Measurements from ENCODE around the gene RAVER2.
"Not testable (repeated sequence)": the region's sequence is repeated elsewhere in the genome, so short reads cannot be mapped to it uniquely, and the experiment has no call there.

The RAVER2 gene

GRCh38 chr1:64817364-64817763 lies 72.5 kb downstream of the RAVER2 start:
- DNase-seq, result not testable (repeated sequence)

DNA sequence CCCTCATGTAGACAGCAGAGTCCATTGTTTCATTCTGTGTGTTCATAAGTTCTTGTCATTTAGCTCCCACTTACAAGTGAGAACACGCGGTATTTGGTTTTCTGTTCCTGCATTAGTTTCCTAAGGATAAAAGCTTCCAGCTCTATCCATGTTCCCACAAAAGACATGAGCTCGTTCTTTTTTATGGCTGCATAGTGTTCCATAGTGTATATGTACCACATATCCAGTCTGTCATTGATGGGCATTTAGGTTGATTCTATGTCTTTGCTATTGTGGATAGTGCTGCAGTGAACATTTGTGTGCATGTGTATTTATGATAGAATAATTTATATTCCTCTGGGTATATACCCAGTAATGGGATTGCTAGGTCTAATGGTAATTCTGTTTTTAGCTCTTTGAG lies 75.7 kb downstream of the RAVER2 start:
- DNase-seq, result not testable (repeated sequence)

DNA sequence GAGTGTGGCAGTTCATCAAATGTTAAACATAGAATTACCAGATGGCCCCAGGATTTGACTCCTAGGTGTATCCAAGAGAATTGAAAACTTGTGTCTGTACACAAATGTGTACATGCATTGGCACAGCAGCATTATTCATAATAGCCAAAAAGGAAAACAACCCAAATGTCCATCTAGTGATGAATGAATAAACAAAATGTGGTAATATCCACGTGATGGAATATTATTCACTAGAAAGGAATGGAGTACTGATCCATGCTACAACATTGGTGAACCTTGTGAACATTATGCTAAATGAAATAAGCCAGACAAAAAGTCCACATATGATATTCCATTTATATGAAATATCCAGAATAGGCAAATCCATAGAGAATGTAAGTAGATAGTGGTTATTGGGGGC lies 77.7 kb downstream of the RAVER2 start:
- DNase-seq, result no peak

DNA sequence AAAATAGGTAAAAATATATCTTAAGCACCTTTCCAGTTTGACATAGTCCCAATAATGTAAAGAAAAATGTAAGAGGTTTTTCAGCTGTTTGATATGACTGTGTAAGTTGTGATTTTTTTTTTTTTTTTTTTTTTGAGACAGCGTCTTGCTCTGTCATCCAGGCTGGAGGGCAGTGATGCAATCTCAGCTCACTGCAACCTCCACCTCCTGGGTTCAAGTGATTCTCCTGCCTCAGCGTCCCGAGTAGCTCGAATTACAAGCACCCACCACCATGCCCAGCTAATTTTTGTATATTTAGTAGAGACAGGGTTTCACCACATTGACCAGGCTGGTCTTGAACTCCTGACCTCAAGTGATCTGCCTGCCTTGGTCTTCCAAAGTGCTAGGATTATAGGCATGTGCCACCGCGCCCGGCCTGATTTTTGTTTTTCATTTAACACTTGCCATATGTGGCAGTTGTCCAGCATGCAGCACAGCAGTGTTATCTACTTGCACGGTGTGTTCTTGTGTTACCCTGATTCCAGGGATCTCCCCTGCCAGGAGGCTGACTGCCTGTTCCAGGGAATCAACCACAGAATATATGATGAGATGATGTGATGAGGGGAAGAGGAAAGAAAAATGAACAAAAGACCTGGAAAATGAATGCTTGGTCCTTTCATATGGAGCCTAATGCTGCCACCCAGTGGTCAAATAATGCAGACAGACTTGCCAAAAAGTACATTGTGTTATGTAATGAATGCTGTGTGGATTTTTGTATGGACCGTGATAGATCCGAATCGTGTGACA lies 79.0 kb downstream of the RAVER2 start:
- peak; percentile 56 to 76 for DNase-seq

GRCh38 chr1:64826991-64827390 lies 82.1 kb downstream of the RAVER2 start:
- peak in 1 of 2 donors; percentile 62 for DNase-seq

DNA sequence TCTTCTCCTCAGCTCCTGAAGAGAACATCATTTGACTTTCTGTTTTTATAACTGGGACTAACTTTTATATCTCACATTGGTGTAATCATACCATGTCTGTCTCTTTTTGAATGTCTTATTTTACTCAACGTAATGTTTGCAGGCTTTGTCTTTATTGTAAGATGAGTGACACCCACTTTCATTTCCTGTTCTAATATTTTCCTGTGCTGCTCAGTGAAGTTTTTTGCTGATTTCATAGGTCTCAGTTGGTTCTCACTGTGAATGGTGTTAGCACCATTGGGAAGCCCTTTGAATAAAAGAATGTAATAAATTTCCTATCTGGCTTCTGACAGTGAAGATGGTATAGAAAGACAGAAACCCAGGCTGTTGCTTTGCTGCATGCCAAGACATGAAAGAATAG lies 84.0 kb downstream of the RAVER2 start:
- DNase-seq, result peak in 1 of 2 donors; percentile 16

- DNase-seq, result no peak
Observed at GRCh38 chr1:64829411-64830029, 84.6 kb downstream of the RAVER2 start.

GRCh38 chr1:64830030-64830651 lies 85.3 kb downstream of the RAVER2 start:
- DNase-seq, result no peak

DNA sequence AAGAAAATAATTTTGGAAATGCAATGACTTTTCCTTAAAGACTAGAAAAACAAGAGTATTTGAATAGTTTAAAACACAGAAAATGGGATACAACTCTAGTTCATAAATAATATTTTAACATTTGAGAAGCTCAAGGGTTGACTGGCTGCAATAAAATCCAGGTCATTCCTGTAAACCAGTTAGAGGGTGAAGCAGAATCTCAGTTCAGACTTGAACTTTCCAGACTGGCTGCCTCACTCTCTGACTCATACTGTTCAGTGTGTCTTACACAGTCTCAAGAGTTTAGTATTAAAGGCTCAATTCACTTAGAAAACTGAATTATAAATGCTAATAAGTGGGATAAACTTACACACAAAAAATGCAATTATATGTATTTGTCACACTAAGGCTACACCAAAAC lies 89.9 kb downstream of the RAVER2 start:
- DNase-seq, result no peak

DNA sequence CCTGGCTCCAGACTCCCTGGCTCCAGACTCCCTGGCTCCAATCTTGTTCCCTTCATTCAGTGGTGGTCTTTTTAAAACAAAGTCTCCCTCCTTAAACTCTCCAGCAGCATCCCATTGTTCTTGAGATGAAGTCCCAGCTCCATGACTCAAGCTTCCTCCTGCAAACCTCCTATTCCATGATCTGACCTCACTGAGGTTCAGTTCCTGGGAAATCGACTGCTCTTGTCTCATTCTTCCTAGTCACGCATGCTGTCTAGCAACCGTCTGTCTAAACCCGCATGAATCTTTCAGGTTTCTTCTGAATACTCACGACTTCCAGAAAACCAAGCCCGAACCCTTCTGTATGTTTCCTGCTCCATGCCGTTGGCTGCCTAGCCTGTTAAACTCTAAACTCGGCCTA lies 91.9 kb downstream of the RAVER2 start:
- DNase-seq, result no peak

GRCh38 chr1:64838486-64838885 lies 93.6 kb downstream of the RAVER2 start:
- no peak for DNase-seq

DNA sequence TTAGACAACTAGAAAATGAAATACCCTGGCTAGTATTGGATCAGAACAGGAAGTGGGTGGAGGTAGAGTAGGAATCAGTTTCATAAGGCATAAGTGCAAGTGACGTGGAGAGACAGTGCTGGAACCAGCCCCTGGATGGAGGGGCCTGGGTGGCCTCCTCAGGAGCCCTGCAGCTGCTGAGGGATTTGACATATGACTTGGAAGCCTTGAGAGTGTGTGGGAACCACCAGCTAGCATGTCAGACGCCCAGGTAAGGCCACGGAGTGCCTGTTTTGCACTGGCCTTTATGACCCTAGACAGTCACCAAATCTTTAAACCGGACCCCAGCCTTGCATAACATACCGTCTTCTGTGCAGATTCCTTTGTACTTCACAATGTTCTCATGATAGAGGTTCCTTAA lies 94.4 kb downstream of the RAVER2 start:
- no peak for DNase-seq

GRCh38 chr1:64839732-64840405 lies 95.0 kb downstream of the RAVER2 start:
- no peak for DNase-seq

DNA sequence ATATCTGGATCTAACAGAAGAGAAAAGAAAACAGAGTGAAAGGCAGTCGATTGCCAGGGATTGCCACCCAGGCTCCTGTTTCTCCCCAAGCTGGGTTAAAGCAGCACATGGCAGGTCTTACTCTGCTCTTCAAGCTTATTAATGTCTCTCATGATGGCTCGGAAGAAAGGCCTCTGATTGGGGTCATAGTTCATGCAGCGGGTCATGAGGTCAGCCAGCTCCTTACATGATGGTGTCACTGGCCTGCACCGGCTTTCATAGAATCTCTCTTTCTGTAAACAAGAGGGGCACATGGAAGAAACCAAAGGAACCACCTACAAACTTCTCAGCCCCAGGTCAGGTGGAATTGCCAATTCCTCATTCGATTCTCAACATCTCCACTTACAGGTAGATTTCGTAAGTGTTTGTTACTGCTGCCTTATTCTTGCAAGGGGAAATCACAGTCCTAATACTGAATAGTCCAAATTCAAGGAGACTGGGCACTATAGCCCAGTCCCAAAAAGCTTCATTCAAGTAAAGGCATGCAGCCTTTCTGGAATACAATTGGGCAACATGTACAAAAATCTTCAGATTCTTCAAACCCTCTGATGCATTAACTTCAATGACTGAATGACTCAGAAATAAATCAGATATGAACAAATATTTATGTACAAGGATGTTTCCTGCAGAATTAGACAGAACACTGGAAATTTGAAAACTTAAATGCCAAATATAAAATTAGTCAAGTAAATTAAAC lies 96.6 kb downstream of the RAVER2 start:
- no peak for DNase-seq

- no peak for DNase-seq
Observed at GRCh38 chr1:64842224-64842623, 97.3 kb downstream of the RAVER2 start.

DNA sequence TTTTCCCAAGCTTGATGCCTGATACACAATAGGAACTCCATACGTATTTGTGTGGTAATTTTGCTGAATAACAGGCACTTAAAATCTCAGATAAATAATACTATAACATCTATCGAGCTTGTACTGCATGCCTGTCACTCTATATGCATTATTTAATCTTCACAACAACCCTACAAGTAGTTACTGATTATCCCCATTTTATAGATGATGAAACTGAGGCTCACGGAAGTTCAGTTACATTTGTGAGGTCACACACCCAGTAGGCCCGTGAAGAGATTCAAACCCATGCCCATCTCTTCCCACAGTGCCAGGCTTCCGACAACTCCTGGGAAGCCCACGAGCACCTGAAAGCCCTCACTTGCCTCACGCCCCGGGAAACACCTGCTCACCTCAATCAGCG lies 98.8 kb downstream of the RAVER2 start:
- DNase-seq, result no peak

- no peak for DNase-seq
Observed at GRCh38 chr1:64844175-64844574, 99.3 kb downstream of the RAVER2 start.

DNA sequence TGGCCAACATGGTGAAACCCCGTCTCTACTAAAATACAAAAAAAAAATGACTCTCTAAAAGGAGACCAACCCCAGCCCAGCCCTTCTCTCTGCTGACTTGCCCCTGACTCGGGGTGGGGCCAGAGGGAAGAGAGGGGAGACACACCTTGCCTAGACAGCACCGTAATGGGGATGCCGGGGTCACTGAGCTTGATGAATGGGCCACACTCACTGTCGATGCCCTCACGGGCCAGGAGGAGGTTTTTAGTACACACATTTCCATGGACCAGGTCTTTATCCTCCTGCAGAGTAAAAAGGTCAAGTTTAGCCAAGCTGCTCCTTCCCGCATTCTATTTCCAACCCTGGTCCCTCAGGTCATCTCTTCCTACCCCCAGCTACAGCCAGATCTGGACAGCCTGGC lies 99.7 kb downstream of the RAVER2 start:
- no peak for DNase-seq

GRCh38 chr1:64845831-64846425 lies 101.1 kb downstream of the RAVER2 start:
- no peak for DNase-seq

GRCh38 chr1:64846573-64847430 lies 101.9 kb downstream of the RAVER2 start:
- no peak for DNase-seq

DNA sequence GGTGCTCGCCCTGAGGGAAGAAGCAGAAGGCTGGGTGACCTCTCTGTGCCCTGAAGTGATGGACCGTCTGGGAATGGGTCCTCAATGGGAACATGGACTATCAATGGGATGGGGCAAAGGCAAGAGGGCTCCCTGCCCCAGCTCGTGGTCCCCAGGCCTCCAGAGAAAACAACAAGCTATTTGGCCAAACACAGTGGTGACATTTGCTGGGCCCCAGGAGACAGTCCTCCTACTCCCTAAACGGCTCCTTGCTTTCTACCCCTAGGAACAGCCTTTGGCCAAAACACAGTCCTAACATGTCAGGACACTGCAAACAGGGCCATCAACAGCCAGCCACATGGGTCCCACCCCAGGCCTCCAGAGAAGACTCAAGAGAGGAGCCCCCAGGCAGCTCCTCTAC lies 102.8 kb downstream of the RAVER2 start:
- DNase-seq, result no peak
